ENCODE measurements around the gene FGD3. TPM values are rescaled to one million over a fixed set of nuclear protein-coding genes. Genes with fewer than 3 reads are reported as not detected.

The FGD3 gene
- total and polyA plus RNA-seq, 2 donors = 5.8 to 7.4 TPM

DNA sequence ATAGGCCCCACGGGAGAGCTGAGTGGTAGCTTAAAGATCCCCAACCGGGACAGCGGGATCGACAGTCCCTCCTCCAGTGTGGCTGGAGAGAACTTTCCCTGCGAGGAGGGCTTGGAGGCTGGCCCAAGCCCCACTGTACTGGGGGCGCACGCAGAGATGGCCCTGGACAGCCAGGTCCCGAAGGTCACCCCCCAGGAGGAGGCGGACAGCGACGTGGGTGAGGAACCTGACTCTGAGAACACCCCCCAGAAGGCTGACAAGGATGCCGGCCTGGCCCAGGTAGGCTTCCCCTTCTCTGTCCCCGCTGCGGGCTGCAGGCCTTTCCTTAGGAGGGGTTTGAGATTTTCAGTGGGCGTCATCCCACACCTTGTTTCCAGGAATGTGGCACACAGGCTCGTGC lies 29.1 kb downstream of the FGD3 start:
- no peaks in the 10 kb centered on the region for H3K36me3 ChIP-seq (ENCODE audit: insufficient read depth)
- H3K4me3 ChIP-seq (ENCODE audit: low read depth, low read length) = no peak overlapping the region
- no peak for DNase-seq (ENCODE audit: extremely low spot score)
- WGBS = 86% methylated on average over 16 of the region's 16 CpGs
- no peak overlapping the region for H3K27ac ChIP-seq (ENCODE audit: low read depth)
- no peaks in the 10 kb centered on the region for H3K4me1 ChIP-seq (ENCODE audit: insufficient read depth)

DNA sequence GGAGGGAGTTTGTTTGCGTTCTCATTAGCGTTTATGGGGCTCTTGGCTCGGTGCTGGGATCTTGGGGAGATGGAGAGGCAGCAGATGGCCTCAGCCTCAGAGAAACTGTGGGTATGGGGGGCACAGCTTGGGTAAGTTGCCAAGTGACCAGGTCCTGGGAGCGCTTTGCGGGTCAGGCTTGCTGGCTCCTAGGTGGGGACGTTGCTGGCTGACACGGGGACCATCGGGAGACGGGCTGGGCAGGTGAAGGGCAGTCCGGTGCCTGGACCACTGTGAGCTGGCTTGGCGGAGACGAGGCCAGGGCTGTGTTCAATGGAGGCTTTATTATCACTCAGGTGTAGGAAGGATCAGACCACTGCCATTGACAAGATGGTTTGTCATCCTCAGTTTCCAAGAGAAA lies 30.0 kb downstream of the FGD3 start:
- Histone ChIP-seq H3K27ac (ENCODE audit: low read depth) (no peak overlapping the region), H3K4me1 (ENCODE audit: insufficient read depth) (no peaks in the 10 kb centered on the region), H3K36me3 (ENCODE audit: insufficient read depth) (no peaks in the 10 kb centered on the region), H3K4me3 (ENCODE audit: low read depth, low read length) (no peak overlapping the region)
- no peak for DNase-seq (ENCODE audit: extremely low spot score)
- 85% methylated on average over 12 of the region's 12 CpGs for WGBS

DNA sequence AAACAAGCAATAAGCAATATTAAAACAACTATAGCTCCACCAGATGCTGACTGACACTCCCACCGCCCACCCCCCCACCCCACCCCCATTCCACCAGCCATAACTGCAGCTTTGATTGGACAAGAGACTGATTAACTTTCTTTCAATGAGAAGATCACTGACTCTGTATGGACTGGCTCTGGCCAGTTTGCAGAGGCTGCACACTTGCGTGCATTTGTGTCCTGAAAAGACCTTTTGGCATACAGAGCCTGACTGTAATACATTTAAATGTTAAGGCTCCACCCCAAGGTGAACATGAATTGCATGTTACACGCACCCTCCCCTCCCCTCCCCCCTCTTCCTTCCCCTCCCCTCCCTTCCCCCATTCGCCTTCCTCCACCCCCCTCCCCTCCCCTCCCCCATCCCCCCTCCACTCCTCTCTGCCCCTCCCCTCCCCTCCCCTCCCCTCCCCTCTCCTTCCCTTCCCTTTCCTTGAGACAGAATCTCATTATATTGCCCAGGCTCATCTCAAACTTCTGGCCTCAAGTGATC lies 31.1 kb downstream of the FGD3 start:
- no peak for DNase-seq (ENCODE audit: extremely low spot score)
- 26% methylated on average over 4 of the region's 4 CpGs for WGBS
- Histone ChIP-seq H3K27ac (ENCODE audit: low read depth) (no peak overlapping the region), H3K4me1 (ENCODE audit: insufficient read depth) (no peaks in the 10 kb centered on the region), H3K36me3 (ENCODE audit: insufficient read depth) (no peaks in the 10 kb centered on the region), H3K4me3 (ENCODE audit: low read depth, low read length) (no peak overlapping the region)

DNA sequence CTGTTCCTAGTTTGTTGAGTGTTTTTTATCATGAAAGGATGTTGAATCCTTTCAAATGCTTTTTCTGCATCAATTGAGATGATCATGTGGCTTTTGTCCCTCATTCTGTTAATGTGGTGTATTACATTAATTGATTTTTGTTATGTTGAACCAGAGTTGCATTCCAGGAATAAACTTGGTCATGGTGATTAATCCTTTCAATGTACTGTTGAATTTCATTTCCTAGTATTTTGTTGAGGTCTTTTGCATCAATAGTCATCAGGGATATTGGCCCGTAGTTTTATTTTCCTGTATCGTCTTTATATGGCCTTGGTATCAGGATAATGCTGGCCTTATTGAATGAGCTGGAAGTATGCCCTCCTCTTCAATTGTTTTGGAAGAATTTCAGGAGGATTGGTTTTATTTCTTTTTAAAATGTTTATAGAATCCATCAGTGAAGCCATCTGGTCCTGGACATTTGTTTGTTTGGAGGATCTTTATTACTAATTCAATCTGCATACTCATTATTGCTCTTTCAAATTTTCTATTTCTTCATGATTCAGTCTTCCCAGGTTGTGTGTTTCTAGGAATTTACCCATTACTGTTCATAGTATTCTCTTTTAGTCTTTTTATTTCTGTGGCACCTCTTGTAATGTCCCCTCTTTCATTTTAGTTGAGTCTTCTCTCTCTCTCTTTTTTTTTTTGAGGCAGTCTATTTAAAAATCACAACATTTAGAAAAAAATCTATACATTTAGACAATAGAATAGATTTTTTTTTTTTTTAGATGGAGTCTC lies 32.1 kb downstream of the FGD3 start:
- no peak for DNase-seq (ENCODE audit: extremely low spot score)
- no peak overlapping the region for H3K27ac ChIP-seq (ENCODE audit: low read depth)
- 53% methylated on average over 2 of the region's 2 CpGs for WGBS
- no peaks in the 10 kb centered on the region for H3K4me1 ChIP-seq (ENCODE audit: insufficient read depth)
- no peaks in the 10 kb centered on the region for H3K36me3 ChIP-seq (ENCODE audit: insufficient read depth)
- H3K4me3 ChIP-seq (ENCODE audit: low read depth, low read length) = no peak overlapping the region

DNA sequence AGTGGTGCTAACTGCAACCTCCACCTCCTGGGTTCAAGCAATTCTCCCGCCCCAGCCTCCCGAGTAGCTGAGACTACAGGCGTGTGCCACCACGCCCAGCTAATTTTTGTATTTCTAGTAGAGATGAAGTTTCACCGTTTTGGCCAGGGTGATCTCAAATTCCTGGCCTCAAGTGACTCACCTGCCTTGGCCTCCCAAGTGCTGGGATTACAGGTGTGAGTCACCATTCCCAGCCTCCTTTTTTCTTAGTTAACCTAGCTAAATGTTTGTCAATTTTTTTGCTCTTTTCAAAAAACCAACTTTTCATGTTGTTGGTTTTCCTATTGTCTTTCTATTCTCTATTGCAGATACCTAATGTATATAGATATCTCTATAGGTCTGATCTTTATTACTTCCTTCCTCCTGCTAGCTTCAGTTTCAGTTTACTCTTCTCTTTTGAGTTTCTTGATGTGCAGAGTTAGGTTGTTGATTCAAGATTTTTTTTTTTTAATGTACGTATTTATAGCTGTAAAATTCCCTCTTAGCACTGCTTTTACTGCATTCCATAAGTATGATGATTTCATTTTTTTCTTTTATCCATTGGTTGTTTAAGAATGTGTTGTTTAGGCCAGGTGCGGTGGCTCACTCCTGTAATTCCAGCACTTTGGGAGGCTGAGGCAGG lies 32.9 kb downstream of the FGD3 start:
- no peak overlapping the region for H3K27ac ChIP-seq (ENCODE audit: low read depth)
- H3K4me1 ChIP-seq (ENCODE audit: insufficient read depth) = no peaks in the 10 kb centered on the region
- no peaks in the 10 kb centered on the region for H3K36me3 ChIP-seq (ENCODE audit: insufficient read depth)
- H3K4me3 ChIP-seq (ENCODE audit: low read depth, low read length) = no peak overlapping the region
- 81% methylated on average over 7 of the region's 7 CpGs for WGBS
- DNase-seq (ENCODE audit: extremely low spot score) = no peak

DNA sequence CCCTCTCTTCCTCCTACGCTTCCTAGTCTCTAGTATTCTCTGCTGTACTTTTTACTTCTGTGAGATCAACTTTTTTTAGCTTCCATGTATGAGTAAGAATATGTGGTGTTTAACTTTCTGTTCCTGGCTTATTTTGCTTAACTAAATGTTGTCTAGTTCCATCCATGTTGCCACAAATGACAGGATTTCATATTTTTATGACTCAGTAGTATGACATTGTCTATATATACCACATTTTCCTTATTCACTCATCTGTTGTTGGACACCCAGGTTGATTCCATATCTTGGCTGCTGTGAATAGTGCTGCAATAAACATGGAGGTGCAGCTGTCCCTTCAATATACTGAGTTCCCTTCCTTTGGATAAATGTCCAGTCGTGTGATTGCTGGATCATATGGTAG lies 34.8 kb downstream of the FGD3 start:
- WGBS = 86% methylated on average over 2 of the region's 2 CpGs
- H3K4me3 ChIP-seq (ENCODE audit: low read depth, low read length) = no peak overlapping the region
- no peak for DNase-seq (ENCODE audit: extremely low spot score)
- H3K27ac ChIP-seq (ENCODE audit: low read depth) = no peak overlapping the region
- H3K36me3 ChIP-seq (ENCODE audit: insufficient read depth) = no peaks in the 10 kb centered on the region
- no peaks in the 10 kb centered on the region for H3K4me1 ChIP-seq (ENCODE audit: insufficient read depth)

DNA sequence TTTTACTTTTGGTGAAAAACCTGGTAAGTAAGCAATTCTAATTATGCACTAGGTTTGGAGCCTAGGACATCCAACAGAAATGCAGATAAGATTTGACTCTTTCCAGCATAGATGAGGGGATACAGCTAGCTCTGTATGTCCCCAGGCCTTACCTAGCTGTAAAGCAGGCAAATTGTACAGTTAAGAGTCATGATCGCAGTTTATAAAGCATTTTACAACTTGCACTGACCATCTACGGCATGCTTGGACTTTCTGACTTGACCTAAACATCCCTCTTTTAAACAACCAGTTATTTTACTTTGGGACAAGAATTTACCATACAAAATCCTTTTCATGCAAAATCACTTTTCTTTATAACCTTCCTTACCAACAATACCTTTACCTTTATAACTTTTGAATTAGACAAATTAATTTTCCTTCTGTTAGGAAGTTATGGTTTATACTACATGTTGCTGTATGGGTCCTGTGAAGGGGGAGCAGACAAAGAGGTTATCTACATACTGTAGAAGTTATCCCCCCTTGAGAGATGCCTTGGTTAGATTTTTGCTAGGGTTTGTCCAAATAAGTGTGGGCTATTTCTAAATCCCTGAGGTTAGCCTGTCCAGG lies 36.8 kb downstream of the FGD3 start:
- no peak overlapping the region for H3K4me3 ChIP-seq (ENCODE audit: low read depth, low read length)
- 68% methylated on average over 2 of the region's 2 CpGs for WGBS
- H3K27ac ChIP-seq (ENCODE audit: low read depth) = no peak overlapping the region
- no peaks in the 10 kb centered on the region for H3K4me1 ChIP-seq (ENCODE audit: insufficient read depth)
- H3K36me3 ChIP-seq (ENCODE audit: insufficient read depth) = no peaks in the 10 kb centered on the region
- no peak for DNase-seq (ENCODE audit: extremely low spot score)

DNA sequence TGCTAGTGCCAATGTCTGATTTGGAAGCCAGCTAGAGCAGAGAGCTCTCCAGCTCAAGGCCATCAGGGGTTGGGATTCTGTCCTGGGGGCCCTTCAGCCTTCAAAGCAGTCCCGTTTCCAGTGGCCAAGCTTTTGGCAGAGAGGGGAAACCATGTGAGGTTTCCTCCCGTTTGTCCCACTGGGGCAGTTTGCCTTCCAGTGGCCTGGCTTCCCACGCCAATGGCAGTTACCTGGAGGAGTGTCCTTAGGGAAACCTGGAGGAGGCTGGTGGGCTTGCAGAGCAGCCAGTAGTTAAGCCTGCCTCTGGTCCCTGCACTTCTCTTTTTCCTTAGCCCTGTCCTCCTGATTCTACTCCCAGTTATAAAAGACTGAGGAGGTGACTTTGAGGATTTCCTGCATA lies 37.7 kb downstream of the FGD3 start:
- no peak for DNase-seq (ENCODE audit: extremely low spot score)
- H3K27ac ChIP-seq (ENCODE audit: low read depth) = no peak overlapping the region
- H3K4me3 ChIP-seq (ENCODE audit: low read depth, low read length) = no peak overlapping the region
- H3K4me1 ChIP-seq (ENCODE audit: insufficient read depth) = no peaks in the 10 kb centered on the region
- H3K36me3 ChIP-seq (ENCODE audit: insufficient read depth) = no peaks in the 10 kb centered on the region
- WGBS = 76% methylated on average over 3 of the region's 3 CpGs

DNA sequence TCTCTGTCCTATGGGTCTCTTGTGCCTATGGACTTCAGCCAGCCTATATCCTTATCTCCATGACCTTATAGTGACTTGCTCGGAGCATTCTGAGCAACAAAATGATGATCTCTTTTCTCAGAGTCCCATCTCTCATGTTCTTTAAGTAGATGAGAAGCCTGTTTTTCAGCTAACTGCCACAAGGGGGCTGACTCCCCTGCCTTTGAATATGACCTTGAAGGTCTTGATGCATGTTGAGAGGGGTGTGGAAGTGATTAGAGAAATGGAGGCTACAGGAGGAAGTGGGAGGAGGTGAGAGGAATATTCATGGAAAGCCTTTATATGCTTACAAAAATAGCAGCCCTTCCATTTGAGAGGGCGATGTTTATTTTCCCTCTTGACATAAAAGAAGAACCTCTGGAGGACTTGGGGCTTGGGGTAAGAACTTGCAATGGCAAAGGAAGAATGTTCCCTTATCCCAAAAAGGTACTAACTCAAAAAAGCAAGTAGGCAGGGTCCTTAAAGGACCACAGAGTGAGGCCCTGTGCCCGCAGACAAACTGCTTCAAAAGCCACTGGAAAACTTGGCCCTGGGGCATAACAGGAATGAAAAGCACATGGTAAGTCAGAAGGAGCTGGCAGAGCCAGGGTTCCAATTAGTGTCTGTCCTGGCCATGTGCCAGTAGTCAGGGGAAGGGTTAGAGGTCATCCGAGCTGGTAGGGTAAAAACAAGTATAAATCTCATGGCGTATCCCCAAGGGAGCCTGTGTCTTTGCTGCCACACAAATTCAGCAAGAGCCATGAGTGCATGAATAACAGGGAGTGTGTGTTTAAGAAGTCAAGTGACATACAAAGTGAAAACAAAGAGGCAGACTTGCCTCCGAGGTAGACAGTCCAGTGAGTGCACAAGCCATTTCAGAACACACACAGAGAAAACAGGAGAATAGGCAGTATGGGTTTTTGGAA lies 39.1 kb downstream of the FGD3 start:
- Histone ChIP-seq H3K4me3 (ENCODE audit: low read depth, low read length) (no peak overlapping the region), H3K4me1 (ENCODE audit: insufficient read depth) (no peaks in the 10 kb centered on the region), H3K27ac (ENCODE audit: low read depth) (no peak overlapping the region), H3K36me3 (ENCODE audit: insufficient read depth) (no peaks in the 10 kb centered on the region)
- DNase-seq (ENCODE audit: extremely low spot score) = no peak
- WGBS = 75% methylated on average over 6 of the region's 6 CpGs

DNA sequence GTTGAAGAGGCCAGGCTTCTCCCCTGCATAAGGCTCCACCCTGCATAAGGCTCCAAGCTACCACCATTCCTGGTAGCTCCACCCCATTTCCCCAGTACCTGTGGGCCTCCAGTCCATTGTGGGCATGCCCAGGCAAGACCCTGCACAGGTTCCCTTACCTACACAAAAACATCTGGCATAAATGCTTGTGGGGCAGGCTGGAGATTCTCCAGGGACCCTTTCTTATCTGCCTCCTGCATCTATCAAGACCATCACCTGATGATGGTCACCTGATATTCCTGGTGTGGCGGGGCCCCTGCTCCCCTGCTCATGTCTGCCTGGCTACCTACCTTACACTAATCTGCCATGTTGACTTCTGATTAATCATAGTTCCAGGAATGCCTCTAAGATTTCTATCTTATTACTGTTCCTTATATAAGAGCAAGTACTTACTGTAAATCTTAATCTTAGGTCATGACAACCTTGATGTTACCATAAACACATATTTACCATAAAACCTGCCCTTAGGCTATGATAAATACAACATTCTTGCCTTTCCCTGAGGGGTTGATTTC lies 41.0 kb downstream of the FGD3 start:
- no peak for DNase-seq (ENCODE audit: extremely low spot score)
- no peaks in the 10 kb centered on the region for H3K4me1 ChIP-seq (ENCODE audit: insufficient read depth)
- H3K4me3 ChIP-seq (ENCODE audit: low read depth, low read length) = no peak overlapping the region
- H3K36me3 ChIP-seq (ENCODE audit: insufficient read depth) = no peaks in the 10 kb centered on the region
- no peak overlapping the region for H3K27ac ChIP-seq (ENCODE audit: low read depth)
- WGBS = 78% methylated on average over 1 of the region's 1 CpG

DNA sequence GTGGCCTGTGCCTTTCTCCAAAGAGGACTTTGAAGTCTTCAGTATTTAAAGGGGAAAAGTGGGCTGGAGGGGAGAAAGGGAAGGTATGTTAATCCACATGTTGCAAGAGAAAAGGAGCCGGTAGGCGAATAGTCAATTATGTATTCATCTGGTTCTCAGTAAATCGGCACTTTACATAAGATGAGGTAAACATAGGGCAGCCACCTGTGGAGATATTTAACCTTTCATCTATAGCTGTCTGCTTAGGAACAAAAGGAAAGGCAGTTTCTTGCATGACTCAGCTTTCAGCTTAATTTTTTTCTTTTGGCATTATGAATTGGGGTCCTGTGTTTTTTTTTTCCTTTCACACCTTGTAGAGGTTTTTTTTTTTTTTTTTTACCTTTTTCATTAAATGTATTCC lies 42.2 kb downstream of the FGD3 start:
- 46% methylated on average over 3 of the region's 3 CpGs for WGBS
- Histone ChIP-seq H3K36me3 (ENCODE audit: insufficient read depth) (no peaks in the 10 kb centered on the region), H3K4me1 (ENCODE audit: insufficient read depth) (no peaks in the 10 kb centered on the region), H3K27ac (ENCODE audit: low read depth) (no peak overlapping the region), H3K4me3 (ENCODE audit: low read depth, low read length) (no peak overlapping the region)
- no peak for DNase-seq (ENCODE audit: extremely low spot score)

DNA sequence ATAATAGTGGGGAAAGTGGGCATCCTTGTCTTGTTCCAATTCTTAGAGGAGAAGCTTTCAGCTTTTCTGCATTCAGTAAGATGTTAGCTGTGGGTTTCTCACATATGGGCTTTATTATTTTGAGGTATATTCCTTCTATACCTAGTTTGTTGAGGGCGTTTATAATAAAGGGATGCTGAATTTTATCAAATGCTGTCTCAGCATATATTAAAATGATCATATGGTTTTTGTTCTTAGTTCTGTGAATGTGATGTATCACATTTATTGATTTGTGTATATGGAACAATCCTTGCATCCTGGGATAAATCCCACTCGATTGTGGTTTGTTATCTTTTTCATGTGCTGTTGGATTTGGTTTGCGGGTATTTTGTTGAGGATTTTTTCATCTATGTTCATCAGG lies 43.1 kb downstream of the FGD3 start:
- 82% methylated on average over 3 of the region's 3 CpGs for WGBS
- no peaks in the 10 kb centered on the region for H3K36me3 ChIP-seq (ENCODE audit: insufficient read depth)
- no peak overlapping the region for H3K27ac ChIP-seq (ENCODE audit: low read depth)

DNA sequence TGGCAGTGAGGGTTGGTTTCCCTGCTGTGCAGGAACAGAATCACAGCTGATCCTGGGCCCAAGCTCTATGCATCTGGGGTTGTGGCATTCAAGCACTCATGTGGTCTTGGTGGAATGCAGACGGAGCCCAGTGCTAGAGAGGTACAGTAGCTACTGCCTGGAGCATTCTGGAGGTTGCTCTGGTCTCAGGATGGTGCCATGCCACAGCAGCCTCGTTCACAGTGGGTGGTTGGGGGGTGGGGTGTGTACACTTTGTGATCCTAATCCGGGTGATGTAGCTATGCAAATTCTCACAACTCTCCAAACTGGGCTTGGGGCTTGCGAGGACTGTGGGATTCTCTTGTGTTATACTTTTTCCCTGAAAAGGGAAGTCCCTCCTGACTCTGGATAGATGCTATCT lies 45.2 kb downstream of the FGD3 start:
- no peaks in the 10 kb centered on the region for H3K4me1 ChIP-seq (ENCODE audit: insufficient read depth)
- 76% methylated on average over 4 of the region's 4 CpGs for WGBS
- no peak for DNase-seq (ENCODE audit: extremely low spot score)
- H3K4me3 ChIP-seq (ENCODE audit: low read depth, low read length) = no peak overlapping the region
- no peak overlapping the region for H3K27ac ChIP-seq (ENCODE audit: low read depth)
- H3K36me3 ChIP-seq (ENCODE audit: insufficient read depth) = no peaks in the 10 kb centered on the region

More for the DNA sequence above, 43.1 kb downstream of the FGD3 start:
- Histone ChIP-seq H3K4me1 (ENCODE audit: insufficient read depth) (no peaks in the 10 kb centered on the region), H3K4me3 (ENCODE audit: low read depth, low read length) (no peak overlapping the region)
- no peak for DNase-seq (ENCODE audit: extremely low spot score)
